ENCODE measurements around the gene GIMAP5.

- no peak for TF ChIP-seq POLR2AphosphoS5 (IDR thresholded peaks at IDR 0.05; ENCODE audit: insufficient read depth, low read depth, low read length)
- TF ChIP-seq JUN (IDR thresholded peaks at IDR 0.05; ENCODE audit: borderline replicate concordance, insufficient read depth, insufficient read length, low read depth) = no peak
- TF ChIP-seq, protein P1, sequence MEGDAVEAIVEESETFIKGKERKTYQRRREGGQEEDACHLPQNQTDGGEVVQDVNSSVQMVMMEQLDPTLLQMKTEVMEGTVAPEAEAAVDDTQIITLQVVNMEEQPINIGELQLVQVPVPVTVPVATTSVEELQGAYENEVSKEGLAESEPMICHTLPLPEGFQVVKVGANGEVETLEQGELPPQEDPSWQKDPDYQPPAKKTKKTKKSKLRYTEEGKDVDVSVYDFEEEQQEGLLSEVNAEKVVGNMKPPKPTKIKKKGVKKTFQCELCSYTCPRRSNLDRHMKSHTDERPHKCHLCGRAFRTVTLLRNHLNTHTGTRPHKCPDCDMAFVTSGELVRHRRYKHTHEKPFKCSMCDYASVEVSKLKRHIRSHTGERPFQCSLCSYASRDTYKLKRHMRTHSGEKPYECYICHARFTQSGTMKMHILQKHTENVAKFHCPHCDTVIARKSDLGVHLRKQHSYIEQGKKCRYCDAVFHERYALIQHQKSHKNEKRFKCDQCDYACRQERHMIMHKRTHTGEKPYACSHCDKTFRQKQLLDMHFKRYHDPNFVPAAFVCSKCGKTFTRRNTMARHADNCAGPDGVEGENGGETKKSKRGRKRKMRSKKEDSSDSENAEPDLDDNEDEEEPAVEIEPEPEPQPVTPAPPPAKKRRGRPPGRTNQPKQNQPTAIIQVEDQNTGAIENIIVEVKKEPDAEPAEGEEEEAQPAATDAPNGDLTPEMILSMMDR (IDR thresholded peaks at IDR 0.05; ENCODE audit: extremely low read depth in 1 of 2, insufficient read depth in 1 of 2, low read depth in 1 of 2, low read length in 2 of 2) = no peak
- TF ChIP-seq MYC (IDR thresholded peaks at IDR 0.05; ENCODE audit: low read depth, low read length) = no peak
- no peak for TF ChIP-seq EZH2 (IDR thresholded peaks at IDR 0.05; ENCODE audit: borderline replicate concordance, low read depth, low read length, severe bottlenecking)
Observed at GRCh38 chr7:150728609-150729008, 8.6 kb upstream of the GIMAP5 start.

Data from endothelial cell of umbilical vein (primary cell).